GM19328 (cell line): ENCODE data around the gene PLEKHA1.

Source experiments
- ATAC-seq: cut with Tn5 transposase; IDR thresholded peaks from one replicate; pipeline ENCODE4 v1.9.1; 2021; ENCODE audit warnings: mild to moderate bottlenecking, moderate library complexity; ENCODE audit not compliant: unreplicated experiment

The PLEKHA1 gene

GRCh38 chr10:122459561-122460273 is 85.2 kb downstream of the PLEKHA1 start:
- no peak for ATAC-seq

- ATAC-seq, result no peak
Measured at GRCh38 chr10:122460891-122461293, 86.4 kb downstream of the PLEKHA1 start.

- ATAC-seq, result no peak
Measured at GRCh38 chr10:122461367-122461728, 86.8 kb downstream of the PLEKHA1 start, which contains the start of gene HTRA1. Gene HTRA1 (plus strand): TSS chr10:122461553. CDS start chr10:122461653, 100 bp downstream.

- ATAC-seq, result no peak
Measured at GRCh38 chr10:122461729-122462532, 87.4 kb downstream of the PLEKHA1 start.

- no peak for ATAC-seq
Measured at GRCh38 chr10:122462533-122463465, 88.3 kb downstream of the PLEKHA1 start.

- ATAC-seq, result no peak
Measured at GRCh38 chr10:122463466-122464249, 89.2 kb downstream of the PLEKHA1 start.

GRCh38 chr10:122464250-122464510 is 89.7 kb downstream of the PLEKHA1 start:
- ATAC-seq, result no peak

- ATAC-seq, result no peak
Measured at GRCh38 chr10:122464586-122464985, 90.1 kb downstream of the PLEKHA1 start.

- ATAC-seq, result no peak
Measured at GRCh38 chr10:122465401-122466040, 91.0 kb downstream of the PLEKHA1 start.

- no peak for ATAC-seq
Measured at GRCh38 chr10:122466951-122467381, 92.5 kb downstream of the PLEKHA1 start.

GRCh38 chr10:122467701-122468100 is 93.2 kb downstream of the PLEKHA1 start:
- ATAC-seq, result no peak

- ATAC-seq, result no peak
Measured at GRCh38 chr10:122468307-122468925, 93.9 kb downstream of the PLEKHA1 start.

- no peak for ATAC-seq
Measured at GRCh38 chr10:122468926-122469781, 94.6 kb downstream of the PLEKHA1 start.

GRCh38 chr10:122469848-122470247 is 95.3 kb downstream of the PLEKHA1 start:
- no peak for ATAC-seq

- no peak for ATAC-seq
Measured at GRCh38 chr10:122471531-122472177, 97.1 kb downstream of the PLEKHA1 start.

GRCh38 chr10:122473116-122473515 is 98.6 kb downstream of the PLEKHA1 start:
- no peak for ATAC-seq

- ATAC-seq, result no peak
Measured at GRCh38 chr10:122474131-122474818, 99.8 kb downstream of the PLEKHA1 start.

- no peak for ATAC-seq
Measured at GRCh38 chr10:122475100-122475499, 100.6 kb downstream of the PLEKHA1 start.
